ENCODE measurements around the gene SYT2.

DNA sequence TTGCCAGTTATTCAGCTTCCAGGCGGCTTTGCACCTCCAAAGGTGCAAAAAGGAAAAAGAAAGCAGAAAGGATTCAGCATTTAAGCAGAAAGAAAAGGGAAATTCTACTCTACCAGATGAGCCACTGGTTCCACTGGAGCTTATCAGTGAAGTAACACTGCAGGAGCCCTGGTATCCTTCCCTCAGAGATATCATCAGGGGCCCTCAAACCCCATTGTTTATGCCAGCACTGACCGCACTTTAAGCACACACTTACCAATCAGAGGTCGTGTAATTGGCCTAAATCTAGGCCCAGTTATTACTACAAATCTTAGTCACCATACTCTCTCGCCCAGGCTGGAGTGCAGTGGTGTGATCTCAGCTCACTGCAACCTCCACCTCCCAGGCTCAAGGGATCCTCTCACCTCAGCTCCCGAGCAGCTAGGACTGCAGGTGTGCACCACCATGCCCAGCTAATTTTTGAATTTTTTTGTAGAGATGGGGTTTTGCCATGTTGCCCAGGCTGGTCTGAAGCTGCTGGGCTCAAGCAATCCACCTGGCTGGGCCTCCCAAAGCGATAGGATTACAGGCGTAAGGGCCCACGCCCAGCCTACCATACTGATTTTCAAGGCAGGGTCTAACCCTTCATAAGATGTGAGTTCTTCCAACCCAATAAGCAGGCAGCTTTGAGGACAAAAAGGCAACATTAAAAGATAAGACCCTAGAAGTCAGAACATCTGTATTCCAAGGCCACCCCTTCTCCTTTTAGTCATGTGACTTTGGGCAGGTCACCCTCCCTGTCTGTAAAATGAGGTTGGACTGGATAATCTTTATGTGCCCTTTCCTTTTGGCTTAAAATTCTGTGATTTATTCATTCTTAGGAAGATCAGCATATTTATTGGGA, 125.3 kb downstream of the SYT2 start:
- TF ChIP-seq, protein P1, sequence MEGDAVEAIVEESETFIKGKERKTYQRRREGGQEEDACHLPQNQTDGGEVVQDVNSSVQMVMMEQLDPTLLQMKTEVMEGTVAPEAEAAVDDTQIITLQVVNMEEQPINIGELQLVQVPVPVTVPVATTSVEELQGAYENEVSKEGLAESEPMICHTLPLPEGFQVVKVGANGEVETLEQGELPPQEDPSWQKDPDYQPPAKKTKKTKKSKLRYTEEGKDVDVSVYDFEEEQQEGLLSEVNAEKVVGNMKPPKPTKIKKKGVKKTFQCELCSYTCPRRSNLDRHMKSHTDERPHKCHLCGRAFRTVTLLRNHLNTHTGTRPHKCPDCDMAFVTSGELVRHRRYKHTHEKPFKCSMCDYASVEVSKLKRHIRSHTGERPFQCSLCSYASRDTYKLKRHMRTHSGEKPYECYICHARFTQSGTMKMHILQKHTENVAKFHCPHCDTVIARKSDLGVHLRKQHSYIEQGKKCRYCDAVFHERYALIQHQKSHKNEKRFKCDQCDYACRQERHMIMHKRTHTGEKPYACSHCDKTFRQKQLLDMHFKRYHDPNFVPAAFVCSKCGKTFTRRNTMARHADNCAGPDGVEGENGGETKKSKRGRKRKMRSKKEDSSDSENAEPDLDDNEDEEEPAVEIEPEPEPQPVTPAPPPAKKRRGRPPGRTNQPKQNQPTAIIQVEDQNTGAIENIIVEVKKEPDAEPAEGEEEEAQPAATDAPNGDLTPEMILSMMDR (IDR thresholded peaks at IDR 0.05) = no peak
- TF ChIP-seq POLR2A (IDR thresholded peaks at IDR 0.05) = no peak

Measured in gastroesophageal sphincter (tissue), 3 donors.